Cerebellar nuclear complex (tissue), 1 donor: ENCODE measurements around the gene FBXW11.

Experiments used
- DNase-seq, 2 experiments: peaks; one replicate each; lab custom pipeline; 2025; lab: John Stamatoyannopoulos, UW

The FBXW11 gene

GRCh38 chr5:171865471-171865870 lies 141.0 kb downstream of the FBXW11 start:
- DNase-seq, result no peak

GRCh38 chr5:171863935-171864334 lies 142.5 kb downstream of the FBXW11 start:
- DNase-seq, result no peak

GRCh38 chr5:171862624-171863023 lies 143.8 kb downstream of the FBXW11 start:
- DNase-seq, result no peak

GRCh38 chr5:171861381-171861780 lies 145.1 kb downstream of the FBXW11 start:
- no peak for DNase-seq

GRCh38 chr5:171858303-171858702 lies 148.1 kb downstream of the FBXW11 start:
- no peak for DNase-seq

- DNase-seq, result no peak
Observed at GRCh38 chr5:171857489-171857876, 149.0 kb downstream of the FBXW11 start.

GRCh38 chr5:171855798-171856763 lies 150.4 kb downstream of the FBXW11 start:
- DNase-seq, result no peak

GRCh38 chr5:171855265-171855664 lies 151.2 kb downstream of the FBXW11 start:
- DNase-seq, result no peak

GRCh38 chr5:171852255-171852681 lies 154.2 kb downstream of the FBXW11 start:
- DNase-seq, result no peak

- DNase-seq, result no peak
Observed at GRCh38 chr5:171851251-171851650, 155.2 kb downstream of the FBXW11 start.

- DNase-seq, result no peak
Observed at GRCh38 chr5:171850324-171850947, 156.0 kb downstream of the FBXW11 start.

GRCh38 chr5:171849585-171850323 lies 156.7 kb downstream of the FBXW11 start:
- no peak for DNase-seq

GRCh38 chr5:171848911-171849520 lies 157.4 kb downstream of the FBXW11 start:
- DNase-seq, result no peak

- DNase-seq, result no peak
Observed at GRCh38 chr5:171848486-171848885, 158.0 kb downstream of the FBXW11 start.

GRCh38 chr5:171848006-171848405 lies 158.4 kb downstream of the FBXW11 start:
- no peak for DNase-seq

GRCh38 chr5:171847026-171847425 lies 159.4 kb downstream of the FBXW11 start:
- no peak for DNase-seq

- DNase-seq, result no peak
Observed at GRCh38 chr5:171846323-171846722, 160.1 kb downstream of the FBXW11 start.

- no peak for DNase-seq
Observed at GRCh38 chr5:171845857-171846256, 160.6 kb downstream of the FBXW11 start.

GRCh38 chr5:171845040-171845630 lies 161.3 kb downstream of the FBXW11 start:
- no peak for DNase-seq

GRCh38 chr5:171842777-171843328 lies 163.6 kb downstream of the FBXW11 start:
- no peak for DNase-seq
